HepG2 (cell line): ENCODE measurements around the gene CD300LG. TPM values are rescaled to one million over a fixed set of nuclear protein-coding genes. Genes with fewer than 3 reads are reported as not detected.

Experiments used
- ATF1 ChIP-seq: IDR thresholded peaks from 2 replicates; pipeline ENCODE4 v1.6.1; 2016; ENCODE audit warnings: mild to moderate bottlenecking, control low read depth
- FLYWCH1 ChIP-seq: sonication (generic); formaldehyde crosslinking; IDR thresholded peaks from 2 replicates; pipeline ENCODE4 v1.8.1; 2023; ENCODE audit warnings: mild to moderate bottlenecking, missing genetic modification reagents
- KDM5B ChIP-seq: sonication (generic); formaldehyde crosslinking; IDR thresholded peaks from 2 replicates; pipeline ENCODE4 v1.4.0; 2020; ENCODE audit warnings: missing genetic modification reagents, mild to moderate bottlenecking, borderline replicate concordance
- MXD4 ChIP-seq: IDR thresholded peaks from 2 replicates; pipeline ENCODE4 v1.6.1; 2016; ENCODE audit warnings: mild to moderate bottlenecking, missing biosample characterization, missing genetic modification reagents
- NCOA5 ChIP-seq: sonication (generic); formaldehyde crosslinking; IDR thresholded peaks from 2 replicates; pipeline ENCODE4 v1.4.0; 2020; ENCODE audit warnings: missing genetic modification reagents
- RBFOX2 ChIP-seq: fragments of 200-400 bp; formaldehyde crosslinking; IDR thresholded peaks from 2 replicates; pipeline ENCODE4 v1.6.1; 2017; ENCODE audit warnings: low read depth, mild to moderate bottlenecking, low read length
- SAFB2 ChIP-seq: sonication (generic); formaldehyde crosslinking; IDR thresholded peaks from 2 replicates; pipeline ENCODE4 v1.5.1; 2020; ENCODE audit warnings: missing genetic modification reagents, low read depth, mild to moderate bottlenecking, borderline replicate concordance
- SMYD3 ChIP-seq: sonication (generic); formaldehyde crosslinking; IDR thresholded peaks from 2 replicates; pipeline ENCODE4 v1.8.1; 2023; ENCODE audit warnings: mild to moderate bottlenecking, missing genetic modification reagents
- ZBTB1 ChIP-seq: sonication (generic); formaldehyde crosslinking; IDR thresholded peaks from 2 replicates; pipeline ENCODE4 v1.4.0; 2020; ENCODE audit warnings: missing genetic modification reagents, borderline replicate concordance
- ZNF564 ChIP-seq: sonication (generic); formaldehyde crosslinking; IDR thresholded peaks from 2 replicates; pipeline ENCODE4 v1.8.1; 2023; ENCODE audit warnings: mild to moderate bottlenecking, missing genetic modification reagents
- polyA plus RNA-seq, 8 experiments: library from polyadenylated mRNA; depleted of rRNA in 3 of 8; stranded (reverse) in 7 of 8; unstranded in 1 of 8; fragments of >200 nt; fragmentation: Illumina TruSeq in 4 of 8; extraction: Trizol in 4 of 8; gene quantifications; 2 replicates each; pipeline versions ENCODE4 v1.2.1 to v1.2.3, GENCODE V29; 2011 to 2016; ENCODE audit warnings: low read depth in 4 of 8, missing spikeins in 1 of 8, mixed read lengths in 1 of 8; ENCODE audit not compliant: insufficient read depth in 1 of 8
- total RNA-seq, 5 experiments: library from RNA; depleted of rRNA; stranded (reverse); fragments of >200 nt; fragmentation: Illumina TruSeq; extraction: Trizol; gene quantifications; 2 replicates each; pipeline ENCODE4 v1.2.3, GENCODE V29; 2016; ENCODE audit warnings: low read depth in 1 of 5
- TF ChIP-seq, protein P1 (sequence below): sonication (generic); formaldehyde crosslinking; IDR thresholded peaks from 2 replicates; pipeline ENCODE4 v1.5.0; 2020; ENCODE audit warnings: mild to moderate bottlenecking, missing genetic modification reagents, borderline replicate concordance
- TF ChIP-seq, protein P2 (sequence below): sonication (generic); formaldehyde crosslinking; IDR thresholded peaks from 2 replicates; pipeline ENCODE4 v1.4.0; 2020; ENCODE audit warnings: missing genetic modification reagents
- TF ChIP-seq, protein P3 (sequence below): sonication (generic); formaldehyde crosslinking; IDR thresholded peaks from 2 replicates; pipeline ENCODE4 v1.5.0; 2020; ENCODE audit warnings: missing genetic modification reagents, mild to moderate bottlenecking, borderline replicate concordance
- TF ChIP-seq, protein P4 (sequence below): sonication (generic); formaldehyde crosslinking; IDR thresholded peaks from 2 replicates; pipeline ENCODE4 v1.5.0; 2020; ENCODE audit warnings: mild to moderate bottlenecking, missing genetic modification reagents
- TF ChIP-seq, protein P5 (sequence below): sonication (generic); formaldehyde crosslinking; conservative IDR thresholded peaks from 2 replicates; pipeline ENCODE4 v1.4.0; 2020; ENCODE audit warnings: missing genetic modification reagents
- TF ChIP-seq, protein P6 (sequence below): conservative IDR thresholded peaks from 2 replicates; pipeline ENCODE4 v1.6.1; 2018; ENCODE audit warnings: missing genetic modification reagents

CD300LG gene
- total and polyA plus RNA-seq, 2 of the 13 experiments (the other 11 are each of a cell fraction or from before 2014, with no cell fraction given): not detected

DNA sequence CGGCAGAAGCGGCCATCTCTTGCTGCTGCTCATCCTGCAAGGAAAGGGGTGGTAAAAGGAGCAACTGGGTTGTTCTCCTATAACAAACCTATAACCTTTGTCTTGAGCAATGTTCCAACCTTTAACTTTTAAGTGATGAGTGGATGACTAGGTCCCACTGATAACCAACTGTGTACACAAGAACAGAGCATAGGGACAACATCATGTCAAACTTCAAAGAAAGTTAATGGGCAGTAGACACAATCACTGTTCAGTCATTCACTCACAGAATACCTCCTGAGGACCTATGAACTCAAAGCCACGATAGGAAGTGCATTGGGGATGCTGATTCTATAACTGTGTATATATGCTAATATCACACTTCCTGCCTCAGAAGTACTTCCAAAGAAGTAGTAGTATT lies 45.1 kb upstream of the CD300LG start (continued):
- TF ChIP-seq, protein P1, sequence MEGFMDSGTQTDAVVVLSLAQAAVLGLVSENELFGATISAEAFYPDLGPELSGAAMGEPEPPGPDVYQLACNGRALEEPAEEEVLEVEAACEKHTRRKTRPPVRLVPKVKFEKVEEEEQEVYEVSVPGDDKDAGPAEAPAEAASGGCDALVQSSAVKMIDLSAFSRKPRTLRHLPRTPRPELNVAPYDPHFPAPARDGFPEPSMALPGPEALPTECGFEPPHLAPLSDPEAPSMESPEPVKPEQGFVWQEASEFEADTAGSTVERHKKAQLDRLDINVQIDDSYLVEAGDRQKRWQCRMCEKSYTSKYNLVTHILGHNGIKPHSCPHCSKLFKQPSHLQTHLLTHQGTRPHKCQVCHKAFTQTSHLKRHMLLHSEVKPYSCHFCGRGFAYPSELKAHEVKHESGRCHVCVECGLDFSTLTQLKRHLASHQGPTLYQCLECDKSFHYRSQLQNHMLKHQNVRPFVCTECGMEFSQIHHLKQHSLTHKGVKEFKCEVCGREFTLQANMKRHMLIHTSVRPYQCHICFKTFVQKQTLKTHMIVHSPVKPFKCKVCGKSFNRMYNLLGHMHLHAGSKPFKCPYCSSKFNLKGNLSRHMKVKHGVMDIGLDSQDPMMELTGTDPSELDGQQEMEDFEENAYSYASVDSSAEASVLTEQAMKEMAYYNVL (CRISPR knock-in tag): peak; percentile 40; the same call in 1 of the 2 replicates
- TF ChIP-seq, protein P2, sequence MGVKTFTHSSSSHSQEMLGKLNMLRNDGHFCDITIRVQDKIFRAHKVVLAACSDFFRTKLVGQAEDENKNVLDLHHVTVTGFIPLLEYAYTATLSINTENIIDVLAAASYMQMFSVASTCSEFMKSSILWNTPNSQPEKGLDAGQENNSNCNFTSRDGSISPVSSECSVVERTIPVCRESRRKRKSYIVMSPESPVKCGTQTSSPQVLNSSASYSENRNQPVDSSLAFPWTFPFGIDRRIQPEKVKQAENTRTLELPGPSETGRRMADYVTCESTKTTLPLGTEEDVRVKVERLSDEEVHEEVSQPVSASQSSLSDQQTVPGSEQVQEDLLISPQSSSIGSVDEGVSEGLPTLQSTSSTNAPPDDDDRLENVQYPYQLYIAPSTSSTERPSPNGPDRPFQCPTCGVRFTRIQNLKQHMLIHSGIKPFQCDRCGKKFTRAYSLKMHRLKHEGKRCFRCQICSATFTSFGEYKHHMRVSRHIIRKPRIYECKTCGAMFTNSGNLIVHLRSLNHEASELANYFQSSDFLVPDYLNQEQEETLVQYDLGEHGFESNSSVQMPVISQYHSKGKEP (CRISPR knock-in tag): no peak
- TF ChIP-seq MXD4 (CRISPR knock-in tag) (no peak), NCOA5 (CRISPR knock-in tag) (no peak), FLYWCH1 (CRISPR knock-in tag) (no peak), KDM5B (CRISPR knock-in tag) (no peak), SMYD3 (CRISPR knock-in tag) (peak; percentile 76; the same call in 1 of the 2 replicates), ZNF564 (CRISPR knock-in tag) (no peak), RBFOX2 (no peak), ATF1 (CRISPR knock-in tag) (0 out of 2 replicates have a peak, but pooled peaks have one; percentile 48), SAFB2 (no peak), ZBTB1 (CRISPR knock-in tag) (no peak)
- TF ChIP-seq, protein P3, sequence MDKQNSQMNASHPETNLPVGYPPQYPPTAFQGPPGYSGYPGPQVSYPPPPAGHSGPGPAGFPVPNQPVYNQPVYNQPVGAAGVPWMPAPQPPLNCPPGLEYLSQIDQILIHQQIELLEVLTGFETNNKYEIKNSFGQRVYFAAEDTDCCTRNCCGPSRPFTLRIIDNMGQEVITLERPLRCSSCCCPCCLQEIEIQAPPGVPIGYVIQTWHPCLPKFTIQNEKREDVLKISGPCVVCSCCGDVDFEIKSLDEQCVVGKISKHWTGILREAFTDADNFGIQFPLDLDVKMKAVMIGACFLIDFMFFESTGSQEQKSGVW (CRISPR knock-in tag): no peak
- TF ChIP-seq, protein P4, sequence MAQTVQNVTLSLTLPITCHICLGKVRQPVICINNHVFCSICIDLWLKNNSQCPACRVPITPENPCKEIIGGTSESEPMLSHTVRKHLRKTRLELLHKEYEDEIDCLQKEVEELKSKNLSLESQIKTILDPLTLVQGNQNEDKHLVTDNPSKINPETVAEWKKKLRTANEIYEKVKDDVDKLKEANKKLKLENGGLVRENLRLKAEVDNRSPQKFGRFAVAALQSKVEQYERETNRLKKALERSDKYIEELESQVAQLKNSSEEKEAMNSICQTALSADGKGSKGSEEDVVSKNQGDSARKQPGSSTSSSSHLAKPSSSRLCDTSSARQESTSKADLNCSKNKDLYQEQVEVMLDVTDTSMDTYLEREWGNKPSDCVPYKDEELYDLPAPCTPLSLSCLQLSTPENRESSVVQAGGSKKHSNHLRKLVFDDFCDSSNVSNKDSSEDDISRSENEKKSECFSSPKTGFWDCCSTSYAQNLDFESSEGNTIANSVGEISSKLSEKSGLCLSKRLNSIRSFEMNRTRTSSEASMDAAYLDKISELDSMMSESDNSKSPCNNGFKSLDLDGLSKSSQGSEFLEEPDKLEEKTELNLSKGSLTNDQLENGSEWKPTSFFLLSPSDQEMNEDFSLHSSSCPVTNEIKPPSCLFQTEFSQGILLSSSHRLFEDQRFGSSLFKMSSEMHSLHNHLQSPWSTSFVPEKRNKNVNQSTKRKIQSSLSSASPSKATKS (CRISPR knock-in tag): no peak
- TF ChIP-seq, protein P5, sequence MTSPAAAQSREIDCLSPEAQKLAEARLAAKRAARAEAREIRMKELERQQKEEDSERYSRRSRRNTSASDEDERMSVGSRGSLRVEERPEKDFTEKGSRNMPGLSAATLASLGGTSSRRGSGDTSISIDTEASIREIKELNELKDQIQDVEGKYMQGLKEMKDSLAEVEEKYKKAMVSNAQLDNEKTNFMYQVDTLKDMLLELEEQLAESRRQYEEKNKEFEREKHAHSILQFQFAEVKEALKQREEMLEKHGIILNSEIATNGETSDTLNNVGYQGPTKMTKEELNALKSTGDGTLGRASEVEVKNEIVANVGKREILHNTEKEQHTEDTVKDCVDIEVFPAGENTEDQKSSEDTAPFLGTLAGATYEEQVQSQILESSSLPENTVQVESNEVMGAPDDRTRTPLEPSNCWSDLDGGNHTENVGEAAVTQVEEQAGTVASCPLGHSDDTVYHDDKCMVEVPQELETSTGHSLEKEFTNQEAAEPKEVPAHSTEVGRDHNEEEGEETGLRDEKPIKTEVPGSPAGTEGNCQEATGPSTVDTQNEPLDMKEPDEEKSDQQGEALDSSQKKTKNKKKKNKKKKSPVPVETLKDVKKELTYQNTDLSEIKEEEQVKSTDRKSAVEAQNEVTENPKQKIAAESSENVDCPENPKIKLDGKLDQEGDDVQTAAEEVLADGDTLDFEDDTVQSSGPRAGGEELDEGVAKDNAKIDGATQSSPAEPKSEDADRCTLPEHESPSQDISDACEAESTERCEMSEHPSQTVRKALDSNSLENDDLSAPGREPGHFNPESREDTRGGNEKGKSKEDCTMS: no peak
- TF ChIP-seq, protein P6, sequence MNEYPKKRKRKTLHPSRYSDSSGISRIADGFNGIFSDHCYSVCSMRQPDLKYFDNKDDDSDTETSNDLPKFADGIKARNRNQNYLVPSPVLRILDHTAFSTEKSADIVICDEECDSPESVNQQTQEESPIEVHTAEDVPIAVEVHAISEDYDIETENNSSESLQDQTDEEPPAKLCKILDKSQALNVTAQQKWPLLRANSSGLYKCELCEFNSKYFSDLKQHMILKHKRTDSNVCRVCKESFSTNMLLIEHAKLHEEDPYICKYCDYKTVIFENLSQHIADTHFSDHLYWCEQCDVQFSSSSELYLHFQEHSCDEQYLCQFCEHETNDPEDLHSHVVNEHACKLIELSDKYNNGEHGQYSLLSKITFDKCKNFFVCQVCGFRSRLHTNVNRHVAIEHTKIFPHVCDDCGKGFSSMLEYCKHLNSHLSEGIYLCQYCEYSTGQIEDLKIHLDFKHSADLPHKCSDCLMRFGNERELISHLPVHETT (CRISPR knock-in tag): no peak
